ENCODE data around the gene CEP89.
"Not testable (repeated sequence)": the region's sequence is repeated elsewhere in the genome, so short reads cannot be mapped to it uniquely, and the experiment has no call there.

Gene CEP89

DNA sequence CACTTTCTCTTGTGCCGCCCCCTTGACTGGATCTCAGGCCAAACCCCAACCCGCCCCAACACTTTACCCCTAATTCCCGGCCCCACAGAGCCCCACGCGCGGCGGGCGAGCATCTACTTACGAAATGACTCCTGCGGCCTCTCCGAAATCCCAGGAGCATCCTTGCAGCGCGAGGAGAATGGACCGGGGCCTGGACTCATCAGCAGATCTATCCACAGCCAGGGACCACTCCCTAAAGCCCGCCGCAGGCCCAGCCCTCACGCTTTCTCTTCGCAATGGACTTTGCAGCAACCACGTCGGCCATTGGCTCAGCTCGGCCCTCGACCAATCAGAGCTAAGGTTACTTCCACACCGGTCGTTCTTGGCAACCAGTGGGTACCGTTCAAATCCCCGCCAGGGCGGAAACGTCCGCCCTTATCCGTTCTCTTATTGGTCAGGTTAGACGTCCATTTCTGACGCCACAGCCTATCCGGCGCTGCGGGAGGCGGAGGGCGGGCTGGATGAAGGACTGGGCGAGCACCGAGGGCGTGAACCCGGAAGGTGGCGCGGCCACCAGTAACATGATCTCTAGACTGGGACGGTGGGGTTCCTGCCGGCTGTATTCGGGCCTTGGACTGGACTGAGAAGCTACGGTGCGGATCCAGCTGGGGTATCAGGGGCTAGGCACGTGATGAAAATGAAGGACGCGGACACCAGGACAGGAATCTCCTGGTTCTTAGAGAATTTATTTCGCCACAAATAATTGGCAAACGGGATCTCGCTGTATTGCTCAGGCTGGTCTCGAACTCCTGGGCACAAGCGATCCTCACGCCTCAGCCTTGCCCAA, at the start of gene CEP89, which contains the start of gene FAAP24:
Gene CEP89 (minus strand): TSS at position 244 of the 826 bp plus-strand sequence. CDS start 84 bp downstream, at position 160.
Gene FAAP24 (plus strand): TSS at position 528 of the 826 bp plus-strand sequence. CDS start 955 bp downstream, outside the sequence.
- in situ Hi-C loops (cut with MboI; ENCODE audit: low sequenced_read_pairs), result no loop called here

DNA sequence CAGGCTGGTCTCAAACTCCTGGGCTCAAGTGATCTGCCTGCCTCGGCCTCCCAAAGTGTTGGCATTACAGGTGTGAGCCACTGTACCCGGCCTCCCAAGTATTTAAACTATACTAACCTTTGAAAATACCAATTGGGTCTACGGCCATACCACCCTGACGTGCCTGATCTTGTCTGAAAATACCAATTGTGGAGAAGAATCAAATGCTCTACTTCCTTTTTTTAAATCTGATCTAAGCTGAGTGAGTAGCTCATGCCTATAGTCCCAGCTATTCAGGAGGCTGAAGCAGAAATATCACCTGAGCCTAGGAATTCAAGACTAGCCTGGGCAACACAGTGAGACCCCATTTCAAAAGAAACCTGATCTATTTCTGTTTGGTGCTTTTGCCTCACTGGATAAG, 39.1 kb upstream of the CEP89 start:
- in situ Hi-C loops (cut with MboI; ENCODE audit: low sequenced_read_pairs), result not testable (repeated sequence)

DNA sequence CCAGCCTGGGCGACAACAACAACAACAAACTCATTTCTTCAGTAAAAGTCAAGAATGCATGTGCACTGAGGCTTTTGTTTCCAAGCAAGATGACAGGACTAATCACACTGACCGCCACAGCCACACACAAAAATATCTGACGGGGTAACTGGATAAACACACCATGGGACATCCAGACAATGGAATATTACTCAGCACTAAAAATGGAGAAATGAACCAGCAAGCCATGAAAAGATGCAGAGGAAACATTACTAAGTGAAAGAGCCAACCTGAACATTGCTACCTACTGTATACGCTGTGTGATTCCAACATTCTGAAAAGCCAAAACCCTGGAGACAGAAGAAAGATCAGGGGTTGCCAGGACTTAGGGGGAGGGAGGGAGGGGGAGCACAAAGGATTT, 37.0 kb upstream of the CEP89 start:
- in situ Hi-C loops (cut with MboI; ENCODE audit: low sequenced_read_pairs), result no loop called here

DNA sequence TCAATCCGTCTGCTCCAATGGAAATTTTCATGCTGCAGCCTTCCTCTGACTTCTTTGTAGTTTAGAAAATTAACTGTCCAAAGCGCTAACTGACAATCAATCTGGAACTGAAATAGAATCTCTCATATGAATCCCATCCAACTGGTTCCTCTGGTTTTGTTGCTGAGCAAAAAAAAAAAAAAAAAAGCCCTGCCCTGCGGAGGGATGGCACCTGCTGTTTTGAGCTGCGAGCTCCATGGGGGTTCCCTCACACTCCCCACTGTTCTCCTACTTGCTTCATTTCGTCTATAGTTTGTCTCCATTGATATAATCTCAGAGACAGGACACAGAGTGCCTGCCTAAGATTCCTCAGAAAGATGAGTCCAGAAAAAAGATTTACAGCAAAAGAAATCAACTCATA, 33.7 kb upstream of the CEP89 start:
- in situ Hi-C loops (cut with MboI; ENCODE audit: low sequenced_read_pairs), result no loop called here

DNA sequence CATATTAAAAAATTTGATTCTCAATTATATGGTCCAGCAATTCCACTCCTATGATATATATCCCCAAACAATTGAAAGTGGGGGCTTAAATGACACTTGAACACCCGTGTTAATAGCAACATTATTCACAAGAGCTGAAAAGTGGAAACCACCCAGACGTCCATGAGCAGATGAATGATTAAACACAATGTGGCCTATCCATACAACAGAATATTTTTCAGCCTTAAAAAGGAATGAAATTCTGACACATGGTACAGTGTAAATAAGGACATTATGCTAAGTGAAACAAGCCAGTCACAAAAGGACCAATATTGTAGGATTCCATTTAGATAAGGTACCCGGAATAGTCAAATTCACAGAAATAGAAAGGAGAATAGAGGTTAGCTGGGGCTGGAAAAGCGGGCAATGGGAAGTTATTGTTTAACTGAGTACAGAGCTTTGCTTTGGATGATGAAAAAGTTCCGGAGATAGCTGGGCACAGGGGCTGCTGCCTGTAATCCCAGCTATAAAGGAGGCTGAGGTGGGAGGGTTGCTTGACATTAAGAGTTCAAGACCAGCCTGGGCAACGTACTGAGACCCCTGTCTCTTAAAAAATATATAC, 31.8 kb upstream of the CEP89 start:
- in situ Hi-C loops (cut with MboI; ENCODE audit: low sequenced_read_pairs), result not testable (repeated sequence)

- in situ Hi-C loops (cut with MboI; ENCODE audit: low sequenced_read_pairs), result not testable (repeated sequence)
Measured at GRCh38 chr19:33002126-33002865, 30.5 kb upstream of the CEP89 start.

- in situ Hi-C loops (cut with MboI; ENCODE audit: low sequenced_read_pairs), result no loop called here
Measured at GRCh38 chr19:33000910-33001309, 29.2 kb upstream of the CEP89 start.

- in situ Hi-C loops (cut with MboI; ENCODE audit: low sequenced_read_pairs), result no loop called here
Measured at GRCh38 chr19:33000510-33000909, 28.8 kb upstream of the CEP89 start.

DNA sequence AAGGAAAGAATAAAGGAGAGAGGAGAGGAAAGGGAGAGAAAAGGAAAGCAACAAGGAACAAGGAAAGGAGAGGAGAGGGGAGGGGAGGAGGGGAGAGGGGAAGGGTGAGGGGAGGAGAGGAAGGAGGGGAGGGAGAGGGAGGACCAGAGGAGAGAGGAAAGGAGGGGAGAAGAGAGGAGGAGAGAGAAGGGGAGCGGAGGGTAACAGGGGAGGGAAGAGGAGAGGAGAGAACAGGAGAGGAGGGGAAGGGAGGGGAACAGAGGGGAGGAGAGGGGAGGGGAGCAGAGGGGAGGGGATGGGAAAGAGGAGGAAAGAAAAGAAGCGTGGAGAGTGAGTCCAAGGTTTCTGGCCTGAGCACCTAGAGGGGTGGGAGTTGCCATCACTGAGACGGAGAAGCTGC, 27.0 kb upstream of the CEP89 start:
- in situ Hi-C loops (cut with MboI; ENCODE audit: low sequenced_read_pairs), result loop anchor here (25.0 kb wide), 1 partner anchor 414 kb away; no protein-coding TSS in a partner anchor

GRCh38 chr19:32997716-32998355, 26.1 kb upstream of the CEP89 start:
- in situ Hi-C loops (cut with MboI; ENCODE audit: low sequenced_read_pairs), result loop anchor here (25.0 kb wide), 1 partner anchor 414 kb away; no protein-coding TSS in a partner anchor

DNA sequence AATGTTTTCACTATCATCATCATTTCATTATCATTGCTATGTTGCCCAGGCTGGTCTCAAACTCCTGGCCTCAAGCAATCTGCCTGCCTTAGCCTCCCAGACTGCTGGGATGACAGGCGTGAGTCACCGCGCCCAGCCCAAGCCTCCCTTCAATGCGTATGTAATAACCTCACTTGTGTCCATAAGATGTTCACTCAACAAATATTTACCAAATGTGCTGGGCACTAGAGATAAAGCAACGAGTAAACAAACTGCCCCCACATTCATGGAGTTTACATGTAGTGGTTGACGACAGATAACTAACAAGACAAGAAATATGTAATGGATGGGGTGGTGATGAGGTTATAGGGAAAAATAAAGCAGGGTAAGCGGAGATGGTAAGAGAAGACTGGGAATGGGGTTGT, 25.3 kb upstream of the CEP89 start:
- in situ Hi-C loops (cut with MboI; ENCODE audit: low sequenced_read_pairs), result loop anchor here (25.0 kb wide), 1 partner anchor 415 kb away; no protein-coding TSS in a partner anchor

- in situ Hi-C loops (cut with MboI; ENCODE audit: low sequenced_read_pairs), result loop anchor here (25.0 kb wide), 1 partner anchor 416 kb away; no protein-coding TSS in a partner anchor
Measured at GRCh38 chr19:32995966-32996365, 24.2 kb upstream of the CEP89 start.

GRCh38 chr19:32988724-32989123, 17.0 kb upstream of the CEP89 start:
- in situ Hi-C loops (cut with MboI; ENCODE audit: low sequenced_read_pairs), result loop anchor here (25.0 kb wide), 1 partner anchor 424 kb away; no protein-coding TSS in a partner anchor

DNA sequence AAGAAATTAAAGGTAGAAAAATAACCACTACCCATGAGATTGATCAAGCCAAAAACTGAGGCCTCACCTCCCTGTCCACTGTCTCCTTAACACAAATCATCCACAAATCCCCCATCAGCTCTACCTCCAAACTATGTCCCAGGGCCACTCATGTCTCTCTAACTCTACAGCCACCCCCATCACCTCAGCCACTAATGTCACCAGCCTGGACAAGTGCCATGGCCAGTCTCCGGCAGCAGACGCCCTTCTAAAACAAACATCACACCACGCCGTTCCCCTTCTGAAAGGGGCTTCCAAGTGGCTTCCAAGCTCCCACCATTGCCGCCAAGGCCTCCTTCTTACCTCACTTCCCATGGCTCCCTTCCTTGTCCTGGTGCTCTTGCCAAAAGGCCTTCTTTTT, 16.5 kb upstream of the CEP89 start:
- in situ Hi-C loops (cut with MboI; ENCODE audit: low sequenced_read_pairs), result loop anchor here (25.0 kb wide), 1 partner anchor 424 kb away; no protein-coding TSS in a partner anchor

DNA sequence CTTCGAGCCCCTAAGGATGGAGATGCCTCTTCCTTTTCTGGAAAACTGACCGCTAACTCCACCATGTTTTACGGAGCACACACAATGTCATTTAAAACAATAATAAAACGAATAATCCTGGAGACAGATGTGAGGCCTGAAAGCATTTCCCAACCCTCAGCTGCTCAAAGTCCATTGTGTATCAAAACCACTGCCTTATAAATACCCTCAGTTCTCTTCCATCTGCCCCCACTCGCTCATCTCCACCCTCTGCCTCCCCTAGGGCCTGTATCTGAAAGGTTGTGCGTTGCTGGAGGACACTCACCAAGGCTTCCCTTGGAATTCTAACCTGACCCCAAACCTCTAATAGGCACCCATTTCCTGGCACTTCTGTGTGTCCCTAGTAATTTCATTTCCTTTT, 10.7 kb upstream of the CEP89 start:
- in situ Hi-C loops (cut with MboI; ENCODE audit: low sequenced_read_pairs), result loop anchor here (25.0 kb wide), 1 partner anchor 430 kb away; no protein-coding TSS in a partner anchor

DNA sequence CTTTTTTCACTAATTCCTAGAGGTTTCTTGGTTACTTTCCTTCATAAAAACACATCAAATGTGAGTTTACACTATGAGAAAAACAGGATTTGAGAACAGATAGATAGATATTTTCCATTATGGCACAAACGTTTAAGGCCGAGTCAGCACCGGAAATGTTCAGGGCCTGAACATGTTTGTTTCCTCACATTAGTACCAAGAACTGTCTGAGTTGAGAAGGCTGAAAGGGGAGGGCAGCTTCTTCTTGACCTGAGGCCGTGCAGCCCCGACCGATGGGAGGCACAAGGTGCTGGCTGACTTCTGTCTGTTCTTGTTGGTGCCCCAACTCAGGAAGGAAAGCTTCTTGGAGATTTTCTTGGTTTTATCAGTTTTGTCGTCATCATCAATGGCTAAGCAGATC, 8.0 kb upstream of the CEP89 start:
- in situ Hi-C loops (cut with MboI; ENCODE audit: low sequenced_read_pairs), result loop anchor here (25.0 kb wide), 1 partner anchor 432 kb away; no protein-coding TSS in a partner anchor

DNA sequence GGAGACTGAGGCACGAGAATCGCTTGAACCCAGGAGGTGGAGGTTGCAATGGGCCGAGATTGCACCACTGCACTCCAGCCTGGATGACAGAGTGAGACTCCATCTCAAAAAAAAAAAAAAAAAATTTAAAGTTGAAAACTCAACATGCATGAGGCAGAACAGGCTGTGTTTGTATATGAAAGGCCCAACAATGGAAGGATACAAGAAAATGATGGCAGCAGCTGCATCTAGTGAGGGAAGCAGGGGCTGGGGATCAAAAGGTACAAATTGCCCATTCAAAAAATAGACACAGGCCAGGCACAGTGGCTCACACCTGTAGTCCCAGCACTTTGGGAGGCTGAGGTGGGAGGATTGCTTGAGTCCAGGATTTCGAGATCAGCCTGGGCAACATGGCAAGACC, 6.1 kb upstream of the CEP89 start:
- in situ Hi-C loops (cut with MboI; ENCODE audit: low sequenced_read_pairs), result loop anchor here (25.0 kb wide), 1 partner anchor 434 kb away; no protein-coding TSS in a partner anchor

- in situ Hi-C loops (cut with MboI; ENCODE audit: low sequenced_read_pairs), result loop anchor here (25.0 kb wide), 1 partner anchor 435 kb away; no protein-coding TSS in a partner anchor
Measured at GRCh38 chr19:32977280-32977679, 5.5 kb upstream of the CEP89 start.

GRCh38 chr19:32976223-32976805, 4.6 kb upstream of the CEP89 start:
- in situ Hi-C loops (cut with MboI; ENCODE audit: low sequenced_read_pairs), result loop anchor here (25.0 kb wide), 1 partner anchor 436 kb away; no protein-coding TSS in a partner anchor
